ENCODE results near the gene DLX4. TPM values are rescaled to one million over a fixed set of nuclear protein-coding genes. Genes with fewer than 3 reads are reported as not detected.
A peak's percentile ranks its signal among the peaks of the same experiment; 100 is the strongest.

Gene DLX4
- total and polyA plus RNA-seq, 2 of the 4 experiments (the other 2 are of a cell fraction), result not detected

GRCh38 chr17:49952912-49953497, 16.0 kb upstream of the DLX4 start:
- Histone ChIP-seq H3K56ac (ENCODE audit: extremely low read depth, insufficient read depth, low read length) (no peak overlapping the region), H3K4me3 (ENCODE audit: insufficient read depth, low read depth, low read length) (no peak overlapping the region), H3K18ac (ENCODE audit: low read depth, low read length) (no peak overlapping the region), H4K8ac (ENCODE audit: low read depth in 2 of 2, low read length in 2 of 2) (no peak overlapping the region), H3K9me1 (ENCODE audit: insufficient read depth, low read length) (0 out of 2 replicates have a peak, but pooled peaks cover 6% of the 10 kb centered on the region), H3K36me3 (ENCODE audit: control insufficient read depth, insufficient read depth, low read length) (no peaks in the 10 kb centered on the region), H3K14ac (replicated peaks; ENCODE audit: low read depth, low read length) (no peak overlapping the region), H3K27me3 (ENCODE audit: control insufficient read depth, insufficient read depth, low read length) (peaks cover 75% of the 10 kb centered on the region), H3K79me1 (ENCODE audit: low read depth in 1 of 2, low read length in 2 of 2) (no peaks in the 10 kb centered on the region), H4K5ac (ENCODE audit: low read depth, low read length) (no peak overlapping the region), H2BK15ac (ENCODE audit: low read depth, low read length) (no peak overlapping the region), H2AK5ac (ENCODE audit: low read depth, low read length) (no peak overlapping the region), H2AFZ (replicated peaks; ENCODE audit: low read length, poor library complexity) (peak overlapping the region; percentile 33), H2BK5ac (ENCODE audit: low read depth, low read length, poor library complexity, severe bottlenecking) (no peak overlapping the region), H2AK9ac (replicated peaks; ENCODE audit: low read depth, low read length, poor library complexity) (no peak overlapping the region), H3K27ac (ENCODE audit: insufficient read depth, low read length) (no peak overlapping the region), H4K91ac (ENCODE audit: insufficient read depth, low read depth, low read length) (no peak overlapping the region), H3K9ac (ENCODE audit: low read depth, low read length) (no peak overlapping the region), H2BK120ac (ENCODE audit: low read depth, low read length) (no peak overlapping the region), H3K9me3 (ENCODE audit: control insufficient read depth, insufficient read depth, low read length) (no peaks in the 10 kb centered on the region), H3K4ac (ENCODE audit: low read depth, low read length) (no peak overlapping the region), H3K4me2 (ENCODE audit: low read depth, low read length) (no peak overlapping the region), H3K4me1 (ENCODE audit: control insufficient read depth, insufficient read depth, low read length) (no peaks in the 10 kb centered on the region), H3K23ac (ENCODE audit: low read depth, low read length) (no peak overlapping the region), H2BK20ac (ENCODE audit: low read depth, low read length) (no peak overlapping the region), H4K20me1 (ENCODE audit: insufficient read depth, low read length) (peaks cover 4% of the 10 kb centered on the region)
- TF ChIP-seq MAFK (IDR thresholded peaks at IDR 0.05; ENCODE audit: low read depth, low read length) (no peak), RAD21 (IDR thresholded peaks at IDR 0.05; ENCODE audit: low read length) (no peak), MXI1 (IDR thresholded peaks at IDR 0.05; ENCODE audit: borderline replicate concordance, low read depth, low read length) (no peak), CHD1 (IDR thresholded peaks at IDR 0.05; ENCODE audit: low read depth, low read length) (no peak), SMC3 (IDR thresholded peaks at IDR 0.05; ENCODE audit: low read depth, low read length) (no peak), POLR2A (IDR thresholded peaks at IDR 0.05; ENCODE audit: low read depth, low read length) (no peak), CEBPB (IDR thresholded peaks at IDR 0.05; ENCODE audit: low read depth, low read length) (no peak), NFE2L2 (IDR thresholded peaks at IDR 0.05; ENCODE audit: low read depth, low read length) (no peak), FOS (IDR thresholded peaks at IDR 0.05; ENCODE audit: low read depth, low read length) (no peak), RCOR1 (IDR thresholded peaks at IDR 0.05; ENCODE audit: insufficient replicate concordance, low read length) (no peak)
- TF ChIP-seq, protein P1, sequence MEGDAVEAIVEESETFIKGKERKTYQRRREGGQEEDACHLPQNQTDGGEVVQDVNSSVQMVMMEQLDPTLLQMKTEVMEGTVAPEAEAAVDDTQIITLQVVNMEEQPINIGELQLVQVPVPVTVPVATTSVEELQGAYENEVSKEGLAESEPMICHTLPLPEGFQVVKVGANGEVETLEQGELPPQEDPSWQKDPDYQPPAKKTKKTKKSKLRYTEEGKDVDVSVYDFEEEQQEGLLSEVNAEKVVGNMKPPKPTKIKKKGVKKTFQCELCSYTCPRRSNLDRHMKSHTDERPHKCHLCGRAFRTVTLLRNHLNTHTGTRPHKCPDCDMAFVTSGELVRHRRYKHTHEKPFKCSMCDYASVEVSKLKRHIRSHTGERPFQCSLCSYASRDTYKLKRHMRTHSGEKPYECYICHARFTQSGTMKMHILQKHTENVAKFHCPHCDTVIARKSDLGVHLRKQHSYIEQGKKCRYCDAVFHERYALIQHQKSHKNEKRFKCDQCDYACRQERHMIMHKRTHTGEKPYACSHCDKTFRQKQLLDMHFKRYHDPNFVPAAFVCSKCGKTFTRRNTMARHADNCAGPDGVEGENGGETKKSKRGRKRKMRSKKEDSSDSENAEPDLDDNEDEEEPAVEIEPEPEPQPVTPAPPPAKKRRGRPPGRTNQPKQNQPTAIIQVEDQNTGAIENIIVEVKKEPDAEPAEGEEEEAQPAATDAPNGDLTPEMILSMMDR (conservative IDR thresholded peaks at IDR 0.05; ENCODE audit: low read depth, low read length), result no peak
- TF ChIP-seq, protein P2, sequence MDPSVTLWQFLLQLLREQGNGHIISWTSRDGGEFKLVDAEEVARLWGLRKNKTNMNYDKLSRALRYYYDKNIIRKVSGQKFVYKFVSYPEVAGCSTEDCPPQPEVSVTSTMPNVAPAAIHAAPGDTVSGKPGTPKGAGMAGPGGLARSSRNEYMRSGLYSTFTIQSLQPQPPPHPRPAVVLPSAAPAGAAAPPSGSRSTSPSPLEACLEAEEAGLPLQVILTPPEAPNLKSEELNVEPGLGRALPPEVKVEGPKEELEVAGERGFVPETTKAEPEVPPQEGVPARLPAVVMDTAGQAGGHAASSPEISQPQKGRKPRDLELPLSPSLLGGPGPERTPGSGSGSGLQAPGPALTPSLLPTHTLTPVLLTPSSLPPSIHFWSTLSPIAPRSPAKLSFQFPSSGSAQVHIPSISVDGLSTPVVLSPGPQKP (IDR thresholded peaks at IDR 0.05; ENCODE audit: borderline replicate concordance, low read depth, low read length), result no peak
- TF ChIP-seq, protein P3, sequence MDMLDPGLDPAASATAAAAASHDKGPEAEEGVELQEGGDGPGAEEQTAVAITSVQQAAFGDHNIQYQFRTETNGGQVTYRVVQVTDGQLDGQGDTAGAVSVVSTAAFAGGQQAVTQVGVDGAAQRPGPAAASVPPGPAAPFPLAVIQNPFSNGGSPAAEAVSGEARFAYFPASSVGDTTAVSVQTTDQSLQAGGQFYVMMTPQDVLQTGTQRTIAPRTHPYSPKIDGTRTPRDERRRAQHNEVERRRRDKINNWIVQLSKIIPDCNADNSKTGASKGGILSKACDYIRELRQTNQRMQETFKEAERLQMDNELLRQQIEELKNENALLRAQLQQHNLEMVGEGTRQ (IDR thresholded peaks at IDR 0.05; ENCODE audit: low read depth, low read length), result no peak
- WGBS, 2 experiments (ENCODE audit: extremely low coverage in 2 of 2, insufficient read length in 1 of 2), result 60% methylated on average over 1 of the region's 8 CpGs; no CpG with 5 or more reads in 1 of the 2 experiments
- BruUV-seq (replicated peaks), result no TSS peak
- dilution Hi-C loops (cut with HindIII; ENCODE audit: low sequenced_read_pairs, unreplicated experiment), result no loop called here
- in situ Hi-C loops (cut with MboI; ENCODE audit: low sequenced_read_pairs), result no loop called here
- CTCF ChIA-PET, result interaction anchor here (1.0 to 2.1 kb wide), 6 partner anchors 11 to 73 kb away, joined by 3 to 8 read pairs (median 4); no protein-coding TSS in a partner anchor
- POLR2A ChIA-PET (ENCODE audit: unreplicated experiment), result no interaction called here
- intact Hi-C loops (cut with micrococcal nuclease), result loop anchor here (5.0 kb wide), 1 partner anchor 44 kb away; the partner anchor contains the start of gene DLX3
- DNase-seq (no peak), ATAC-seq (ENCODE audit: low read depth) (no peak)

Measured in IMR-90 (cell line).